Nephron (organoid): Measurements from ENCODE around the gene KAZN.

Experiments used
- H3K27ac Mint-ChIP-seq, 3 experiments: 2 replicates each; pipeline ENCODE4 v1.8.0; 2020; ENCODE audit warnings: mixed read lengths in 3 of 3, mild to moderate bottlenecking in 2 of 3, moderate library complexity in 1 of 3
- H3K27me3 Mint-ChIP-seq: 2 replicates; pipeline ENCODE4 v1.8.0; 2021; ENCODE audit warnings: low read depth, mild to moderate bottlenecking, moderate library complexity, mixed read lengths
- H3K36me3 Mint-ChIP-seq: 2 replicates; pipeline ENCODE4 v1.8.0; 2020; ENCODE audit warnings: low read depth, mixed read lengths
- H3K4me1 Mint-ChIP-seq: 2 replicates; pipeline ENCODE4 v1.8.0; 2020; ENCODE audit warnings: mixed read lengths
- H3K4me3 Mint-ChIP-seq, 3 experiments: 2 replicates each; pipeline ENCODE4 v1.8.0; 2020; ENCODE audit warnings: mild to moderate bottlenecking in 3 of 3, mixed read lengths in 3 of 3, moderate library complexity in 2 of 3
- H3K9me3 Mint-ChIP-seq: 2 replicates; pipeline ENCODE4 v1.8.0; 2020; ENCODE audit warnings: mixed read lengths
- TF ChIP-seq, protein P1 (sequence below), 3 experiments: fragments of 200-600 bp; sonication (generic); IDR thresholded peaks; one replicate each; pipeline ENCODE4 v1.5.0; 2021; ENCODE audit warnings: antibody characterized with exemption in 3 of 3; ENCODE audit not compliant: unreplicated experiment in 3 of 3

KAZN gene

GRCh38 chr1:15101801-15102200 is 503.3 kb downstream of the KAZN start:
- peaks cover 10% of the 10 kb centered on the region for H3K9me3 Mint-ChIP-seq
- no peak overlapping the region for H3K4me3 Mint-ChIP-seq
- TF ChIP-seq, protein P1, sequence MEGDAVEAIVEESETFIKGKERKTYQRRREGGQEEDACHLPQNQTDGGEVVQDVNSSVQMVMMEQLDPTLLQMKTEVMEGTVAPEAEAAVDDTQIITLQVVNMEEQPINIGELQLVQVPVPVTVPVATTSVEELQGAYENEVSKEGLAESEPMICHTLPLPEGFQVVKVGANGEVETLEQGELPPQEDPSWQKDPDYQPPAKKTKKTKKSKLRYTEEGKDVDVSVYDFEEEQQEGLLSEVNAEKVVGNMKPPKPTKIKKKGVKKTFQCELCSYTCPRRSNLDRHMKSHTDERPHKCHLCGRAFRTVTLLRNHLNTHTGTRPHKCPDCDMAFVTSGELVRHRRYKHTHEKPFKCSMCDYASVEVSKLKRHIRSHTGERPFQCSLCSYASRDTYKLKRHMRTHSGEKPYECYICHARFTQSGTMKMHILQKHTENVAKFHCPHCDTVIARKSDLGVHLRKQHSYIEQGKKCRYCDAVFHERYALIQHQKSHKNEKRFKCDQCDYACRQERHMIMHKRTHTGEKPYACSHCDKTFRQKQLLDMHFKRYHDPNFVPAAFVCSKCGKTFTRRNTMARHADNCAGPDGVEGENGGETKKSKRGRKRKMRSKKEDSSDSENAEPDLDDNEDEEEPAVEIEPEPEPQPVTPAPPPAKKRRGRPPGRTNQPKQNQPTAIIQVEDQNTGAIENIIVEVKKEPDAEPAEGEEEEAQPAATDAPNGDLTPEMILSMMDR (IDR thresholded peaks at IDR 0.05; ENCODE audit: unreplicated experiment in 3 of 3), result no peak
- H3K36me3 Mint-ChIP-seq, result peaks cover 14% of the 10 kb centered on the region
- no peak overlapping the region for H3K27ac Mint-ChIP-seq
- H3K4me1 Mint-ChIP-seq, result peaks cover 13% of the 10 kb centered on the region
- H3K27me3 Mint-ChIP-seq, result peaks cover 39% of the 10 kb centered on the region

DNA sequence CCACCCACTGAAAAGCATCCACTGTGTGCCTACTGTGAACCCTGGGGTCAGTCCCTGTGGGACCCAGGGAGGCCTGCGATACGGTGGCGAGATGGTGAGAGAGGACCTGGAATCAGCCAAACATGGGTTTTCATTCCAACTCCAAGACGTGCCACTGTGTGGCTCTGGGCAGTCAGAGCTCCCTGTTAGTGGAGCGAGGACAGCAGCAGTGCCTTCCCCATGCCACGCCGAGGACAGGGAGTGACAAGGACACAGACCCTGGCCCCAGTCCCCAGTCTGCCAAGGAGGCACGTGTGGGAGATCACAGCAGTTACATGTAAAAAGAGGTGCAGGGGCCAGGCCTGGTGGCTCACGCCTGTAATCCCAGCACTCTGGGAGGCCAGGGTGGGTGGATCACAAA is 504.2 kb downstream of the KAZN start:
- Mint-ChIP-seq H3K9me3 (peaks cover 10% of the 10 kb centered on the region), H3K4me3 (no peak overlapping the region), H3K4me1 (peaks cover 13% of the 10 kb centered on the region), H3K27ac (no peak overlapping the region), H3K27me3 (peaks cover 35% of the 10 kb centered on the region), H3K36me3 (peaks cover 14% of the 10 kb centered on the region)
- TF ChIP-seq, protein P1 (IDR thresholded peaks at IDR 0.05; ENCODE audit: unreplicated experiment in 3 of 3), result no peak

- peaks cover 14% of the 10 kb centered on the region for H3K36me3 Mint-ChIP-seq
- TF ChIP-seq, protein P1 (IDR thresholded peaks at IDR 0.05; ENCODE audit: unreplicated experiment in 3 of 3), result no peak
- H3K4me3 Mint-ChIP-seq, result no peak overlapping the region
- no peak overlapping the region for H3K27ac Mint-ChIP-seq
- peaks cover 9% of the 10 kb centered on the region for H3K4me1 Mint-ChIP-seq
- H3K9me3 Mint-ChIP-seq, result peaks cover 10% of the 10 kb centered on the region
- peaks cover 31% of the 10 kb centered on the region for H3K27me3 Mint-ChIP-seq
Measured at GRCh38 chr1:15103211-15103610, 504.7 kb downstream of the KAZN start.

DNA sequence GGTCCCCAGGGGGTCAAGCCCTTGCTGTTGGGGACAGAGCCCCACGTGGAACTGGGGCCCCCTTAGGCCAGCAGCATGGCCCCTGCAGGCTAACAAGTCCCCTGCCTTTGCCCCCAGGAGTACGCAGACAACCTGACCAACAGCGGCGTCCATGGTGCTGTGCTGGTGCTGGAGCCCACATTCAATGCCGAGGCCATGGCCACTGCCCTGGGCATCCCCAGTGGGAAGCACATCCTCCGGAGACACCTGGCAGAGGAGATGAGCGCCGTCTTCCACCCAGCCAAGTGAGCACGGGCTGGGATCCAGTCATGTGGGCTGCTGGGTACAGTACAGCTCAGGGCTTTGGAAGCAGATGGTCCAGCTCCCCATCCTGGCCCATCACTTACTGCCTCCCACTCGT is 505.4 kb downstream of the KAZN start:
- H3K36me3 Mint-ChIP-seq, result peaks cover 14% of the 10 kb centered on the region
- no peak overlapping the region for H3K27ac Mint-ChIP-seq
- peaks cover 29% of the 10 kb centered on the region for H3K27me3 Mint-ChIP-seq
- TF ChIP-seq, protein P1 (IDR thresholded peaks at IDR 0.05; ENCODE audit: unreplicated experiment in 3 of 3), result no peak
- peaks cover 10% of the 10 kb centered on the region for H3K9me3 Mint-ChIP-seq
- H3K4me3 Mint-ChIP-seq, result no peak overlapping the region
- H3K4me1 Mint-ChIP-seq, result peaks cover 5% of the 10 kb centered on the region

DNA sequence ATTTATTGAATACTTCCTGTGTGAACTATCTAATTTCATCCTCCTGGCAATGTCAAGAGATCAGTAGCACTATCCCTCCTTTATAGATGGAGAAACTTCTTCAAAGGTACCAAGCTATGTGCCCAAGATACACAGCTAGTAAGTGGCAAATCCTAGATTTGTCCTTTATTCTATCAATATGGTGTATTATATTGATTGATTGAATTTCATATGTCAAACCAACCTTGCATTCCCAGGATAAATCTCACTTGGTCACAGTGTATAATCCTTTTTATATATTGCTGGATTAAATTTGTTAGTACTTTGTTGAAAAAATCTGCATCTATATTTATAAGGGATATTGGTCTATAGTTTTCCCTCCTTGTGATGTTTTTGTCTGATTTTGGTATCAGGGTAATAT is 506.3 kb downstream of the KAZN start:
- peaks cover 14% of the 10 kb centered on the region for H3K36me3 Mint-ChIP-seq
- peaks cover 21% of the 10 kb centered on the region for H3K27me3 Mint-ChIP-seq
- TF ChIP-seq, protein P1 (IDR thresholded peaks at IDR 0.05; ENCODE audit: unreplicated experiment in 3 of 3), result no peak
- H3K27ac Mint-ChIP-seq, result no peak overlapping the region
- H3K4me3 Mint-ChIP-seq, result no peak overlapping the region
- peaks cover 10% of the 10 kb centered on the region for H3K9me3 Mint-ChIP-seq
- no peaks in the 10 kb centered on the region for H3K4me1 Mint-ChIP-seq

- Mint-ChIP-seq H3K9me3 (peaks cover 10% of the 10 kb centered on the region), H3K27me3 (peaks cover 5% of the 10 kb centered on the region), H3K4me3 (no peak overlapping the region), H3K4me1 (no peaks in the 10 kb centered on the region), H3K27ac (no peak overlapping the region), H3K36me3 (peaks cover 14% of the 10 kb centered on the region)
- TF ChIP-seq, protein P1 (IDR thresholded peaks at IDR 0.05; ENCODE audit: unreplicated experiment in 3 of 3), result no peak
Measured at GRCh38 chr1:15106608-15107007, 508.1 kb downstream of the KAZN start.
